ENCODE measurements around the gene GMCL1. TPM values are rescaled to one million over a fixed set of nuclear protein-coding genes. Genes with fewer than 3 reads are reported as not detected.

GMCL1 gene
- total and polyA plus RNA-seq, 2 of the 13 experiments (the other 11 are each of a cell fraction or from before 2014, with no cell fraction given): 18.7 to 24.0 TPM

DNA sequence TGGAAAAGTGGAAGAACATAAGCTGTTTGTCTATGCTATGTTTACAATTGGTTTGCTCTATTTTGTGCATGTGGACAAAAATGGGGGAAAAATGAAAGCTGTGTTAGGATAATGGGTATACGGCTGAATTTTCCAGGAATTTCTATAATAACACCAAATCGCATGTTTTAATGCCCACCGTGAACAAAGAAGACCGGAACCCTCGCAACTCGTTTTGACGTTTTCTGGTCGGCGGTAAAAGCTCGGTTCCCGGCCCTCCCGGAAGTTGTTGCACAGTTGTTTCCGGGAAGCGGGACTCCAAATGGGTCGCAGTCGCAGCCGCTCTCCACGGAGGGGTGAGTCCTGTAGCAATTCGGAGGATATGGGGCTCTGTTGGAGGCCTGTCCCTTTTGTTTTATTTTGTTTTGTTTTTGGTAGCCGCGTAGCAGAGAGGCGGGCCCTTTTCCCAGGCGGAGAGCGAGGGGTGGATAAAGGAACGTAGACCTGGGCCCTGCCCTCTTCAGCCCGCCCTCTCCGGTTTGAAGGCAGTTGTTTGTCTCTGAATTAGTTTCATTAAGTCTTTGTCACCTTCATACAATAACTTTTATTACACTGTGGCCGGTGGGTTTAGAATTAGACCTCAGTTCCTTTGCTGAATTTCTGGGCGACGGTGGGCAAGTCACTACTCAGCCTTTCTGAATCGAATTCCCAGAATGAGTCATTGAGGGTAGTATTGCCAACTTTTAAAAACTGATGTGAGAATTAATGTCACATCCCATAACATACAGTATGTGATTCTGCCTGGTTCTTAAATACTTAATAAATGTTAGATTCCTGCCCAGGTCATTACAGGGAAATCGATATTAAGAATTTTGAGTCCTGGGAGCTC lies 64.5 kb downstream of the GMCL1 start, which contains the start of gene SNRNP27 (continued):
- TF ChIP-seq, protein P1, sequence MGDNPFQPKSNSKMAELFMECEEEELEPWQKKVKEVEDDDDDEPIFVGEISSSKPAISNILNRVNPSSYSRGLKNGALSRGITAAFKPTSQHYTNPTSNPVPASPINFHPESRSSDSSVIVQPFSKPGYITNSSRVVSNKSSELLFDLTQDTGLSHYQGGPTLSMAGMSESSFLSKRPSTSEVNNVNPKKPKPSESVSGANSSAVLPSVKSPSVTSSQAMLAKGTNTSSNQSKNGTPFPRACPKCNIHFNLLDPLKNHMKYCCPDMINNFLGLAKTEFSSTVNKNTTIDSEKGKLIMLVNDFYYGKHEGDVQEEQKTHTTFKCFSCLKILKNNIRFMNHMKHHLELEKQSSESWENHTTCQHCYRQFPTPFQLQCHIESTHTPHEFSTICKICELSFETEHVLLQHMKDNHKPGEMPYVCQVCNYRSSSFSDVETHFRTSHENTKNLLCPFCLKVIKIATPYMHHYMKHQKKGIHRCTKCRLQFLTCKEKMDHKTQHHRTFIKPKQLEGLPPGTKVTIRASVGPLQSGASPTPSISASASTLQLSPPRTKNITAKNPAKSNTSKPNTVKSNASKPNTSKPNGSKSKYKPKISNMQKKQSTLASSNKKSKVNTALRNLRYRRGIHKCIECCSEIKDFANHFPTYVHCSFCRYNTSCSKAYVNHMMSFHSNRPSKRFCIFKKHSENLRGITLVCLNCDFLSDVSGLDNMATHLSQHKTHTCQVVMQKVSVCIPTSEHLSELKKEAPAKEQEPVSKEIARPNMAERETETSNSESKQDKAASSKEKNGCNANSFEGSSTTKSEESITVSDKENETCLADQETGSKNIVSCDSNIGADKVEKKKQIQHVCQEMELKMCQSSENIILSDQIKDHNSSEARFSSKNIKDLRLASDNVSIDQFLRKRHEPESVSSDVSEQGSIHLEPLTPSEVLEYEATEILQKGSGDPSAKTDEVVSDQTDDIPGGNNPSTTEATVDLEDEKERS (CRISPR knock-in tag; IDR thresholded peaks at IDR 0.05): peak; percentile 84
- TF ChIP-seq RFX5 (IDR thresholded peaks at IDR 0.05; ENCODE audit: low read depth, low read length) (no peak), ISL2 (CRISPR knock-in tag; IDR thresholded peaks at IDR 0.05) (peak; percentile 93), GABPB1 (CRISPR knock-in tag; IDR thresholded peaks at IDR 0.05) (peak; percentile 97), RCOR2 (CRISPR knock-in tag; IDR thresholded peaks at IDR 0.05) (peak; percentile 26; the same call in 1 of the 2 replicates), NFAT5 (CRISPR knock-in tag; IDR thresholded peaks at IDR 0.05) (peak; percentile 91), ZNF670 (CRISPR knock-in tag; IDR thresholded peaks at IDR 0.05; ENCODE audit: borderline replicate concordance) (peak; percentile 76; the same call in 1 of the 2 replicates), ZNF563 (CRISPR knock-in tag; IDR thresholded peaks at IDR 0.05) (peak; percentile 66; the same call in 1 of the 2 replicates), ZNF292 (CRISPR knock-in tag; IDR thresholded peaks at IDR 0.05; ENCODE audit: borderline replicate concordance, low read depth) (no peak; the same call in 1 of the 2 replicates), NFRKB (IDR thresholded peaks at IDR 0.05) (no peak), MNT (IDR thresholded peaks at IDR 0.05) (no peak), CBX5 (CRISPR knock-in tag; IDR thresholded peaks at IDR 0.05; ENCODE audit: borderline replicate concordance) (peak; percentile 96; the same call in 1 of the 2 replicates), HNRNPL (IDR thresholded peaks at IDR 0.05; ENCODE audit: low read depth, low read length) (0 out of 2 replicates have a peak, but pooled peaks have one; percentile 38), ZFP36L1 (CRISPR knock-in tag; IDR thresholded peaks at IDR 0.05) (peak; percentile 79), FOXO1 (CRISPR knock-in tag; IDR thresholded peaks at IDR 0.05) (peak; percentile 85), ZNF549 (CRISPR knock-in tag; IDR thresholded peaks at IDR 0.05) (peak; percentile 73), ZNF713 (CRISPR knock-in tag; IDR thresholded peaks at IDR 0.05) (no peak)
- TF ChIP-seq, protein P2, sequence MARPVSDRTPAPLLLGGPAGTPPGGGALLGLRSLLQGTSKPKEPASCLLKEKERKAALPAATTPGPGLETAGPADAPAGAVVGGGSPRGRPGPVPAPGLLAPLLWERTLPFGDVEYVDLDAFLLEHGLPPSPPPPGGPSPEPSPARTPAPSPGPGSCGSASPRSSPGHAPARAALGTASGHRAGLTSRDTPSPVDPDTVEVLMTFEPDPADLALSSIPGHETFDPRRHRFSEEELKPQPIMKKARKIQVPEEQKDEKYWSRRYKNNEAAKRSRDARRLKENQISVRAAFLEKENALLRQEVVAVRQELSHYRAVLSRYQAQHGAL (CRISPR knock-in tag; IDR thresholded peaks at IDR 0.05; ENCODE audit: not compliant biosample characterization): peak; percentile 85
